K562 (cell line): ENCODE measurements around the gene RORC. TPM values are rescaled to one million over a fixed set of nuclear protein-coding genes. Genes with fewer than 3 reads are reported as not detected.

Source experiments
- GABPA ChIP-seq: fragments of 200-800 bp; sonication (Bioruptor generic); conservative IDR thresholded peaks from 2 replicates; pipeline ENCODE4 v1.6.1; 2016; ENCODE audit warnings: low read depth, missing genetic modification characterization, missing compliant biosample characterization
- GATAD2B ChIP-seq: fragments of 450-650 bp; IDR thresholded peaks from 2 replicates; pipeline ENCODE4 v1.6.1; 2017; ENCODE audit warnings: mild to moderate bottlenecking, borderline replicate concordance
- HDAC2 ChIP-seq: fragments of 450-650 bp; IDR thresholded peaks from 2 replicates; pipeline ENCODE4 v1.6.1; 2016; ENCODE audit warnings: mild to moderate bottlenecking
- IRF2 ChIP-seq: sonication (generic); formaldehyde crosslinking; IDR thresholded peaks from 2 replicates; pipeline ENCODE4 v1.8.1; 2022; ENCODE audit warnings: mild to moderate bottlenecking, missing genetic modification reagents
- KLF6 ChIP-seq: fragments of 250-450 bp; sonication (Bioruptor Pico); IDR thresholded peaks from 2 replicates; pipeline ENCODE4 v1.4.0; 2020; ENCODE audit warnings: mild to moderate bottlenecking, moderate library complexity, borderline replicate concordance
- LEF1 ChIP-seq: fragments of 450-650 bp; IDR thresholded peaks from 2 replicates; pipeline ENCODE4 v1.6.1; 2016; ENCODE audit warnings: mild to moderate bottlenecking
- PBX2 ChIP-seq, 2 experiments: IDR thresholded peaks in 1 of 2; conservative IDR thresholded peaks in 1 of 2; 2 replicates each; pipeline ENCODE4 v1.6.1; 2016; ENCODE audit warnings: low read depth in 2 of 2, mild to moderate bottlenecking in 1 of 2, missing compliant biosample characterization in 1 of 2, missing genetic modification characterization in 1 of 2, moderate library complexity in 1 of 2
- PHB2 ChIP-seq: fragments of 450-650 bp; IDR thresholded peaks from 2 replicates; pipeline ENCODE4 v1.6.1; 2017; ENCODE audit warnings: low read depth
- POLR2G ChIP-seq: fragments of 200-400 bp; formaldehyde crosslinking; IDR thresholded peaks from 2 replicates; pipeline ENCODE4 v1.6.1; 2017; ENCODE audit warnings: low read depth, mild to moderate bottlenecking, antibody characterized with exemption, low read length, moderate library complexity
- PTBP1 ChIP-seq: fragments of 200-400 bp; formaldehyde crosslinking; IDR thresholded peaks from 2 replicates; pipeline ENCODE4 v1.6.1; 2017; ENCODE audit warnings: low read depth, low read length
- RBM22 ChIP-seq: fragments of 200-400 bp; formaldehyde crosslinking; IDR thresholded peaks from 2 replicates; pipeline ENCODE4 v1.6.1; 2018; ENCODE audit warnings: low read length, low read depth; ENCODE audit not compliant: poor library complexity, severe bottlenecking
- SIN3A ChIP-seq, 2 experiments: fragments of 150-350 bp in 1 of 2; IDR thresholded peaks; 2 replicates each; pipeline ENCODE4 v1.6.1; 2011 to 2016; ENCODE audit warnings: borderline replicate concordance in 2 of 2, low read depth in 2 of 2, low read length in 2 of 2, mild to moderate bottlenecking in 2 of 2, moderate library complexity in 2 of 2; ENCODE audit not compliant: control insufficient read depth in 1 of 2
- ZEB2 ChIP-seq: fragments of 450-650 bp; IDR thresholded peaks from 2 replicates; pipeline ENCODE4 v1.6.1; 2016
- ZFP30 ChIP-seq: fragments of 250-450 bp; sonication (Bioruptor Pico); IDR thresholded peaks from 2 replicates; pipeline ENCODE4 v1.8.0; 2022; ENCODE audit warnings: moderate library complexity, mild to moderate bottlenecking, inconsistent platforms, borderline replicate concordance
- ZNF592 ChIP-seq: fragments of 450-650 bp; IDR thresholded peaks from 2 replicates; pipeline ENCODE4 v1.6.1; 2017; ENCODE audit warnings: antibody characterized with exemption, mild to moderate bottlenecking
- ZNF77 ChIP-seq: fragments of 250-450 bp; sonication (Bioruptor Pico); IDR thresholded peaks from 2 replicates; pipeline ENCODE4 v1.5.0; 2020
- polyA plus RNA-seq, 8 experiments: library from polyadenylated mRNA; depleted of rRNA in 4 of 8; stranded (reverse) in 5 of 8; unstranded in 3 of 8; fragments of >200 nt; fragmentation: Nextera tagmentation in 2 of 8; fragmentation: Illumina TruSeq in 1 of 8; extraction: Ambion mirVana in 2 of 8; extraction: Trizol in 1 of 8; gene quantifications; 2 replicates each; pipeline versions ENCODE4 v1.2.1 to v1.2.3, GENCODE V29; 2011 to 2014; ENCODE audit warnings: inconsistent platforms in 1 of 8, missing spikeins in 1 of 8
- total RNA-seq, 7 experiments: library from RNA; depleted of rRNA in 6 of 7; stranded (reverse); fragments of >200 nt in 6 of 7; fragmentation: Illumina TruSeq in 2 of 7; extraction: Trizol in 2 of 7; gene quantifications; 2 replicates each; pipeline versions ENCODE4 v1.2.1 to v1.2.3, GENCODE V29; 2011 to 2021; ENCODE audit warnings: low replicate concordance in 1 of 7
- TF ChIP-seq, protein P1 (sequence below): fragments of 200-800 bp; sonication (Bioruptor generic); IDR thresholded peaks from 2 replicates; pipeline ENCODE4 v1.6.1; 2017; ENCODE audit warnings: missing genetic modification characterization, missing compliant biosample characterization
- TF ChIP-seq, protein P2 (sequence below): sonication (generic); formaldehyde crosslinking; IDR thresholded peaks from 2 replicates; pipeline ENCODE4 v1.8.0; 2022; ENCODE audit warnings: missing genetic modification reagents, mild to moderate bottlenecking, borderline replicate concordance

RORC gene
- total and polyA plus RNA-seq, 9 of the 15 experiments (the other 6 are each of a cell fraction or from before 2014, with no cell fraction given): not detected

- TF ChIP-seq PTBP1: no peak
- no peak for TF ChIP-seq IRF2
- no peak for TF ChIP-seq PHB2
- no peak for TF ChIP-seq ZNF592
- TF ChIP-seq SIN3A (IDR thresholded peaks at IDR 0.05; ENCODE audit: borderline replicate concordance in 2 of 2, control insufficient read depth in 1 of 2, low read depth in 2 of 2, low read length in 2 of 2): no peak
- no peak; the same call in 1 of the 2 replicates for TF ChIP-seq PBX2 (CRISPR knock-in tag; IDR thresholded peaks at IDR 0.05; ENCODE audit: low read depth)
- TF ChIP-seq PBX2 (tag; conservative IDR thresholded peaks at IDR 0.05; ENCODE audit: low read depth): peak; percentile 87
- peak; percentile 88 for TF ChIP-seq LEF1
- no peak for TF ChIP-seq GABPA
- no peak for TF ChIP-seq HDAC2
- no peak for TF ChIP-seq ZFP30 (CRISPR knock-in tag)
- TF ChIP-seq, protein P1, sequence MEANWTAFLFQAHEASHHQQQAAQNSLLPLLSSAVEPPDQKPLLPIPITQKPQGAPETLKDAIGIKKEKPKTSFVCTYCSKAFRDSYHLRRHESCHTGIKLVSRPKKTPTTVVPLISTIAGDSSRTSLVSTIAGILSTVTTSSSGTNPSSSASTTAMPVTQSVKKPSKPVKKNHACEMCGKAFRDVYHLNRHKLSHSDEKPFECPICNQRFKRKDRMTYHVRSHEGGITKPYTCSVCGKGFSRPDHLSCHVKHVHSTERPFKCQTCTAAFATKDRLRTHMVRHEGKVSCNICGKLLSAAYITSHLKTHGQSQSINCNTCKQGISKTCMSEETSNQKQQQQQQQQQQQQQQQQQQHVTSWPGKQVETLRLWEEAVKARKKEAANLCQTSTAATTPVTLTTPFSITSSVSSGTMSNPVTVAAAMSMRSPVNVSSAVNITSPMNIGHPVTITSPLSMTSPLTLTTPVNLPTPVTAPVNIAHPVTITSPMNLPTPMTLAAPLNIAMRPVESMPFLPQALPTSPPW (CRISPR knock-in tag): peak; percentile 54
- no peak for TF ChIP-seq RBM22
- no peak for TF ChIP-seq POLR2G
- no peak for TF ChIP-seq ZEB2
- TF ChIP-seq KLF6 (CRISPR knock-in tag): no peak
- TF ChIP-seq, protein P2, sequence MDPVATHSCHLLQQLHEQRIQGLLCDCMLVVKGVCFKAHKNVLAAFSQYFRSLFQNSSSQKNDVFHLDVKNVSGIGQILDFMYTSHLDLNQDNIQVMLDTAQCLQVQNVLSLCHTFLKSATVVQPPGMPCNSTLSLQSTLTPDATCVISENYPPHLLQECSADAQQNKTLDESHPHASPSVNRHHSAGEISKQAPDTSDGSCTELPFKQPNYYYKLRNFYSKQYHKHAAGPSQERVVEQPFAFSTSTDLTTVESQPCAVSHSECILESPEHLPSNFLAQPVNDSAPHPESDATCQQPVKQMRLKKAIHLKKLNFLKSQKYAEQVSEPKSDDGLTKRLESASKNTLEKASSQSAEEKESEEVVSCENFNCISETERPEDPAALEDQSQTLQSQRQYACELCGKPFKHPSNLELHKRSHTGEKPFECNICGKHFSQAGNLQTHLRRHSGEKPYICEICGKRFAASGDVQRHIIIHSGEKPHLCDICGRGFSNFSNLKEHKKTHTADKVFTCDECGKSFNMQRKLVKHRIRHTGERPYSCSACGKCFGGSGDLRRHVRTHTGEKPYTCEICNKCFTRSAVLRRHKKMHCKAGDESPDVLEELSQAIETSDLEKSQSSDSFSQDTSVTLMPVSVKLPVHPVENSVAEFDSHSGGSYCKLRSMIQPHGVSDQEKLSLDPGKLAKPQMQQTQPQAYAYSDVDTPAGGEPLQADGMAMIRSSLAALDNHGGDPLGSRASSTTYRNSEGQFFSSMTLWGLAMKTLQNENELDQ (CRISPR knock-in tag): no peak
- no peak for TF ChIP-seq GATAD2B
- no peak for TF ChIP-seq ZNF77 (CRISPR knock-in tag)
Measured at GRCh38 chr1:151862604-151863003, 31.0 kb upstream of the RORC start (continued).
